Measurements from ENCODE around the gene HOXB5. TPM values are rescaled to one million over a fixed set of nuclear protein-coding genes. Genes with fewer than 3 reads are reported as not detected.

The HOXB5 gene
- total RNA-seq, 2 experiments from 2014 or later, result not detected

DNA sequence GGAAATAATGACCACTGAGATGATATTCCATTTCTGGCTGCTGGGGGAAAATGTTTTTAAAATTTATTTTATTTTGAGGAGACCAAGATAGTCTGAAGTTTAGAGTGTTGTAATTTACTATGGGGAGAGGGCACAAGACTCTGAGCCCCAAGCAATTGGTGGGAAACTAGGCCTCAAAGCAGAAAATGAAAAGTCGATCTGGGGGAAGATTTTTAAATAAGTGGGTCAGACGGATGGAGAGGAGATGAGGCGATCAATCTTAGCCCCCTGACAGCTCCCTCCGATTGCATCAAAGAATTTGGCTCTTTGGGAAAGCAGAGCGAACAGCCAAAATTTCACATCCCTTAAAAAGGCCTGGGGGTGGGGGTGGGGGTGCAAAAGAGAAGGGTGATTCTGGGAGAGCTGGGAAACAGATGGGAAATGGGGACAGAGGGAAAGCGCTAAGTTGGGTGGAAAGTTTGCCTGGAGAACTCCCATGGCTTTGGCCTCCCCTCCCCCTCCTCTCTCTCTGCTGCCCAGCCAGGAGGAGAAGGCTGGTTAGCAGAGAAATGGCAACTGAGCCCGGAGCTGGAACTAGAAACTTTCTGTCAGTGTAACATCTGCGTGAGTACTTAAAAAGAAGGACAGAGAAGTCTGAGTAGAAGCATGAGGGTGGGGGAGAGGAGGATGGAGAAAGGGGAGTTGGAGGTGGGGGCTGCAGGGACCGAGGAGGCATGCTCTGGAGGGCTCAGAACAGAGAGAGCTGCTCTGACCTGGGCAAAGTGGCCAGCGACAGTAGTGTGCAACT, 47.2 kb downstream of the HOXB5 start:
- peak overlapping the region; percentile 84 for H3K27ac Mint-ChIP-seq
- peak overlapping the region; percentile 74 for H3K4me3 Mint-ChIP-seq

DNA sequence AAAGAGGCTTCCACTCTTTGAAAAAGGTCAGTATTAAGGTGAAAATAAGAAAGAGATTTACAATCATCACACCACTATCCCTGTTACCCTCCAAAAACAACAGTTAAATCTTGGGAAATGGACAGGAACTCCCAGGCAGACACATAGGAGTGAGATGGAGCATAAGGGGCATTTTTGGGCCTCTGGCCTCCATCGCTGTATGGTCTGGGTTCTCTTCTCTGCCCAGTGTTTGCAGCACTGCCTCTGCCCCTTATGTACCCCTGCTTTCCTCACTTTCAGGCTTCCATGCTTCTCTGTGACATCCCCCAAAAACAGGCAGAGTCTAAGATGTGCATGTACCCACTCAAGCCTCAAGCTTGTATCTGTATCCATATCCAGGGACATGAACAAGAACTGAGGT, 48.0 kb downstream of the HOXB5 start:
- Mint-ChIP-seq H3K4me3 (peak overlapping the region; percentile 96), H3K36me3 (peaks cover 15% of the 10 kb centered on the region), H3K27me3 (peaks cover 14% of the 10 kb centered on the region), H3K9me3 (no peaks in the 10 kb centered on the region), H3K4me1 (peaks cover 47% of the 10 kb centered on the region), H3K27ac (peak overlapping the region; percentile 28)
- no peak for DNase-seq
- POLR2A ChIA-PET, result interaction anchor here (1.5 kb wide), 1 partner anchor 35 kb away, joined by 9 read pairs; no protein-coding TSS in a partner anchor
- no peak for ATAC-seq (ENCODE audit: low read depth)

More for the DNA sequence above, 47.2 kb downstream of the HOXB5 start:
- peaks cover 12% of the 10 kb centered on the region for H3K36me3 Mint-ChIP-seq
- DNase-seq, result no peak
- H3K4me1 Mint-ChIP-seq, result peaks cover 42% of the 10 kb centered on the region
- H3K9me3 Mint-ChIP-seq, result no peaks in the 10 kb centered on the region
- POLR2A ChIA-PET, result interaction anchor here (0.6 to 2.3 kb wide), 8 partner anchors 13 to 111 kb away, joined by 3 to 13 read pairs (median 4); partner anchors contain the start of gene HOXB4
- ATAC-seq (ENCODE audit: low read depth), result no peak
- peaks cover 11% of the 10 kb centered on the region for H3K27me3 Mint-ChIP-seq

DNA sequence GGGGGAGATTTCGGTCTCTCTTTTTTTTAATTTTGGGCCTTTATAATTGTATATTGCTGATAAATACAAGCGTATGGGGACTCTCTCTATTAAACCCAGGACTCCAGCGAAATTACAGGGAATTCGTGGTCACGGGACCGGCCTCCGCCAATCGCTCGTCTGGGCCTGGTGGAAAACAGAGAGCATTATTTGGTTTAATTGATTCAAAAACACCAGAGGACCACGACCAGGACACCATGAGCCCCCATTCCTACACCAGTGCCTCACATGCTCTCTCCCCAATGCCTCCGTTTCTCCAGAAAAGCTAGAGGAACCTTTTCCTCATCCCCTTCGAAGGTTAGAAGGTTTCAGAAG, 48.6 kb downstream of the HOXB5 start, which contains the start of gene HOXB2:
HOXB2 (minus strand) TSS at position 88 of the 354 bp plus-strand sequence. CDS start 198 bp downstream, outside the sequence.
- H3K27me3 Mint-ChIP-seq, result peaks cover 14% of the 10 kb centered on the region
- POLR2A ChIA-PET, result no interaction called here
- peaks cover 49% of the 10 kb centered on the region for H3K4me1 Mint-ChIP-seq
- DNase-seq, result no peak
- no peaks in the 10 kb centered on the region for H3K9me3 Mint-ChIP-seq
- ATAC-seq (ENCODE audit: low read depth), result no peak
- H3K27ac Mint-ChIP-seq, result peak within 1 kb of the TSS; percentile 97
- peak within 1 kb of the TSS; percentile 96 for H3K4me3 Mint-ChIP-seq
- peaks cover 12% of the 10 kb centered on the region for H3K36me3 Mint-ChIP-seq

DNA sequence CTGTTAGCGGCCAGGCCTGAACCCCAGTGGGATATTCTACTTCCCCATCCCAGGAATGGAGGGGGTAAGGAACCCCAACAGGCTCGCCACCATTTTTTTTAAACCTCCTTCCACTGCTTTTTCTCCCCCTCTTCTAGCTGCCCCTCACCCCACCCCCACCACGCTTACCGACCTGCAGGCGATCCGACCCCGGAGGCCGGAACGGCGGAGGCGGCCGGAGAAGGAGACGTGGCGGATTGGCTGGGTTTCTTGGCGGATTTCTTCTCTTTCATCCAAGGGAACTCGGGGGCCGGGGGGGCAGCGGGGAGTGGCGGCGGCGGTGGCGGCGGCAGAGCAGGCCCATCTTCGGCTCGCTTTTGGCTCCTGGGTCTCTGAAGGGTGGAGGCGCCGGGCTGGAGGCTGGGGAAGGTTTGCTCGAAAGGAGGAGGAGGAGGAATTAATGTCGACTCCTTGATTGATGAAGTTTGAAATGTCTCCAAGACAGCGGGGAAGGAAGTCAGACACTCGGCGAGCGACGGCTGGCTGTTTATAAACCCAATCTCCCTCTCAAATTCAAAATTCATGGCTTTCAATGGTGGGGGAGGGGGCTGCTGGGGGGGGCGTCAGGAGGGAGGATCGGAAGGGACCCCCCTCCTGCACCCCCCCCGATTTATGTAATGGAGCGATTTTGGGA, 49.1 kb downstream of the HOXB5 start:
- DNase-seq (peak; percentile 63), ATAC-seq (ENCODE audit: low read depth) (no peak)
- H3K4me3 Mint-ChIP-seq, result peak overlapping the region; percentile 96
- peaks cover 10% of the 10 kb centered on the region for H3K36me3 Mint-ChIP-seq
- peaks cover 17% of the 10 kb centered on the region for H3K27me3 Mint-ChIP-seq
- no peaks in the 10 kb centered on the region for H3K9me3 Mint-ChIP-seq
- POLR2A ChIA-PET, result interaction anchor here (1.2 kb wide), 3 partner anchors 29 to 39 kb away, joined by 3 to 5 read pairs (median 3); no protein-coding TSS in a partner anchor
- peaks cover 51% of the 10 kb centered on the region for H3K4me1 Mint-ChIP-seq
- peak overlapping the region; percentile 97 for H3K27ac Mint-ChIP-seq

DNA sequence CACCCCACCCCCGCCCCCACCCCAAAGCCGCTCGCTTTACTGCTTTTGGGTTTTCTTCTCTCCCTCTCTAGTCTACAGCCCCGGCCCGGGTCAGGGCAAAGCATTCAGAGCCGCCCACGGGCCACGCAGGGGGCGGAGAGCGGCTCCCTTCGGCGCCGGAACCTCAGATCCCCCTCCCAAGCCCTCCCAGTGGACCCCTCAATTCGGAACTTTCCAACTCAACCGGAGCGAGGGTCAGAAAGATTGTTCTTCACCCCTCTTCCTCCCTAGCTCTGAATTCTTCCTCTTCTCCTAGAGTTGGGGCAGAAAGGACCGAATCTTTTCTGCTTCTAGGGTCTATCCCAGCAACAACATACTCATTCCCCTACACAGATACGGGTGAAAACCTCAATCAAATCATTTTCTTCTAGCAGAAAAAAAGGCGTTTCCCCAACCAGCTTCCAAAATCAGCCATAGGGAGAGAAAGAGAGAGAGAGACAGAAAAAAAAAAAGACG, 49.7 kb downstream of the HOXB5 start:
- peak; percentile 30 for ATAC-seq (ENCODE audit: low read depth)
- H3K4me1 Mint-ChIP-seq, result peaks cover 50% of the 10 kb centered on the region
- H3K9me3 Mint-ChIP-seq, result no peaks in the 10 kb centered on the region
- H3K27me3 Mint-ChIP-seq, result peaks cover 18% of the 10 kb centered on the region
- peak overlapping the region; percentile 96 for H3K4me3 Mint-ChIP-seq
- H3K36me3 Mint-ChIP-seq, result peaks cover 8% of the 10 kb centered on the region
- POLR2A ChIA-PET, result interaction anchor here (1.2 to 1.5 kb wide), 4 partner anchors 28 to 38 kb away, joined by 3 to 7 read pairs (median 4); no protein-coding TSS in a partner anchor
- peak overlapping the region; percentile 97 for H3K27ac Mint-ChIP-seq
- peak; percentile 66 for DNase-seq

DNA sequence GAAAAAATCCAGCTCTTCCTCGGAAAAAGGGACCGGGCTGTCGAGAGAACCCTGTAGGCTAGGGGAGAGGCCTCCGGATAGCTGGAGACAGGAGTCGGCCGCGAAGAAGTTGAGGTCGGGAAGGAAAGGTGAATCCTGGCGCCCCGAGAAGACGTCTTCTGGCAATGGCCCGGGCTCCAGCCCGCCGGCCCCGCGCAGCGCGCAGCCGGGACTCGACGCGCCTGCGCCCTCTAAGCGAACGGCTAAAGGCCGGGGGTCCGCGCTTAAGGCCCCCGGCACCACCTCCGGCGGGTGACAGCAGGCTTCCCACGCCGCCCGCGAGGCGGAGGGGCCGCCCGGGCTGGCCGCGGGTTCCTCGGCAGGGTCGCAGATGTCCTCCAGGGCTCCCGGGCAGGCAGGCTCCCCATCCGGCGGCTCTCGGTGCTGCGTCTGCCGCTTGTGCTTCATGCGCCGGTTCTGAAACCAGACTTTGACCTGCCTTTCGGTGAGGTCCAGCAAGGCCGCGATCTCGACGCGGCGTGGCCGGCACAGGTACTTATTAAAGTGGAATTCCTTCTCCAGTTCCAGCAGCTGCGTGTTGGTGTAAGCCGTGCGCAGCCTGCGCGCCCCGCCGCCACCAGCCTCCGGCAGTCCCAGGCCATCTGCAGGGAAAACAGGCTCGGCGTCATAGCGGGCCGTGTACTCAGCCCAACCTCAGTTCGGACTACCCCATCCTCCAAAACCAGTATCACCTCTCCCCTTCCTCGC, 50.3 kb downstream of the HOXB5 start:
- ATAC-seq (ENCODE audit: low read depth) (peak; percentile 62), DNase-seq (peak; percentile 80)
- Mint-ChIP-seq H3K36me3 (peaks cover 8% of the 10 kb centered on the region), H3K9me3 (no peaks in the 10 kb centered on the region), H3K27me3 (peaks cover 18% of the 10 kb centered on the region), H3K27ac (peak overlapping the region; percentile 97), H3K4me1 (peaks cover 46% of the 10 kb centered on the region), H3K4me3 (peak overlapping the region; percentile 96)
- POLR2A ChIA-PET, result interaction anchor here (0.5 to 1.5 kb wide), 5 partner anchors 28 to 1187 kb away, joined by 3 to 7 read pairs (median 3); no protein-coding TSS in a partner anchor

DNA sequence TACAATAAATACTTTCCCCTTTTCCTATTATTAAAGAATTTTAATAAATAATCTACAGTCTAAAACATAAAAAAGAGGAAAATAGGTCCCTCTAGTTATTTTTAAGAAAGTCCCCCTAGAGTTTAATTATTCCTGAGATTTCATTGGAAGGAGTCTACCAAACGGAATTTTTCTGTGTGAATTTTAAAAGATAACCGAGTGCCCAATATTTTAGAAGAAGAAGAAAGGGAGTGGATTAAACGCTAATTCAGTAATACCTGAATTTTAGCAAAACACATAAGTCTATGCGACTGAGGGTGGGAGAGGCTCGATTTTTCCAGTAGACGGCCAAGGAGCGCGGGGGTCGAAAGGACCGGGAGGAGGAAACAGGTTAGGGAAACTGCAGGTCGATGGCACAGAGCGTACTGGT, 50.9 kb downstream of the HOXB5 start:
- Mint-ChIP-seq H3K27me3 (peaks cover 18% of the 10 kb centered on the region), H3K4me3 (peak overlapping the region; percentile 96), H3K27ac (peak overlapping the region; percentile 96), H3K36me3 (peaks cover 8% of the 10 kb centered on the region), H3K4me1 (peaks cover 41% of the 10 kb centered on the region), H3K9me3 (no peaks in the 10 kb centered on the region)
- ATAC-seq (ENCODE audit: low read depth) (no peak), DNase-seq (no peak)
- POLR2A ChIA-PET, result interaction anchor here (0.5 to 1.5 kb wide), 3 partner anchors 31 to 1186 kb away, joined by 3 to 7 read pairs (median 4); partner anchors contain the start of gene HOXB5

DNA sequence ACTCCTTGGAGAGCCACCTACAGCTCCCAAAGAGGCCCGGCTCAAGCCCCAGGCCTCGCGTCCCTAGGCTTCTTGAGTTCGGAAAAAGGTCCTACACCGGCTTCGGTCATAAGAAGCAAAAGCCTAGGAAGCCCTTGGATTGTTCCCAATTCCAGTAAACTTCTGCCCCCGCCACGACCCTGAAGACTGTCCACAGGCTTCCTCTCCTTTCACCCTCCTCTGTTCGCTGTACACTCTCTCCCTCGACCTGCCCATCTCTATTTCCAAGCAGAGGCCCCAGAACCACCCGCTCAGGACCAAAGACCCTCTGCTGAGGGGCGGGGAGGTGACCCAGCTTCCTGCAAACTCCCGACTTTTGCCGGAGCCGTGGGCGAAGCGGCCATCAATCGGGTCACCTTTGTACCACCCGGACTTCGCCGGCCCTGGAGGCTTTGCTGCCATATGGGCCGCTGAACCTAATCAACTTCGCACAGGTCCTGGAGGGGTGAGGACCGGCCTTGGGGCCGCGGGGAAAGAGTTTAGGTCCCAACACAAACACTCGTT, 51.4 kb downstream of the HOXB5 start:
- H3K27ac Mint-ChIP-seq, result peak overlapping the region; percentile 92
- no peak for ATAC-seq (ENCODE audit: low read depth)
- POLR2A ChIA-PET, result interaction anchor here (0.5 to 2.9 kb wide), 8 partner anchors 27 to 1186 kb away, joined by 3 to 21 read pairs (median 3); partner anchors contain the start of gene HOXB5
- H3K36me3 Mint-ChIP-seq, result peaks cover 8% of the 10 kb centered on the region
- peaks cover 23% of the 10 kb centered on the region for H3K27me3 Mint-ChIP-seq
- H3K9me3 Mint-ChIP-seq, result no peaks in the 10 kb centered on the region
- DNase-seq, result peak; percentile 52
- H3K4me3 Mint-ChIP-seq, result peak overlapping the region; percentile 96
- H3K4me1 Mint-ChIP-seq, result peaks cover 38% of the 10 kb centered on the region

DNA sequence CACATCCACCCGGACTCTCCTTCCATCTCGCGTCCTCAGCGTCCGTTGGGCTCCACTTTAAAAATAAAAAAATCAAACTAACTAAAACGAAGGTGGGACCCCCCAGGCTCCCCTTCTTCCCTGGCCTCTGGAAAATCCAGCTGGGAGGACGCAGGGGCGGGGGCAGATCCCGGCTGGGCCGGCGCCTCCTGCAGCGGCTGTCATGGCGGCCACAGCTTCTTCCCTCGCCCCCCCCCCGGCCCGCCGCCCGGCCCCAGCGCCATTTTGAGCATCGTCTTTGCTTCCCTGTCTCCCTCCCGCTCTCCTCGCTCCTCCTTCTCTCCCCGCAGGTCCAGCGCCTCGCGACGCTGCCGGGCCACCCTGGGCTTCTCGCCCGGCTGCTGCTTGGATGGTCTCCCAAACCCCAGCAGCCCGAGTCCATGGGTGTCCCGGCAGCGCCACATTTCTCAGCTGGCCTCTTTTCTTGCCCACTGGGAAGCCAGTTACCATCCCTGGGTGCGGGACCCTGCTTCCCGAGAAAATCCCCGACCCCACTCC, 51.9 kb downstream of the HOXB5 start:
- DNase-seq (peak; percentile 70), ATAC-seq (ENCODE audit: low read depth) (no peak)
- Mint-ChIP-seq H3K4me1 (peaks cover 34% of the 10 kb centered on the region), H3K27ac (peak overlapping the region; percentile 92), H3K9me3 (no peaks in the 10 kb centered on the region), H3K36me3 (peaks cover 8% of the 10 kb centered on the region), H3K4me3 (peak overlapping the region; percentile 96), H3K27me3 (peaks cover 25% of the 10 kb centered on the region)
- POLR2A ChIA-PET, result interaction anchor here (0.6 to 2.9 kb wide), 8 partner anchors 27 to 190 kb away, joined by 3 to 21 read pairs (median 4); partner anchors contain the start of gene HOXB5

Small RNAs within 50 kb of the gene (microRNA-seq; reads per million reads assigned to microRNA genes)
- gene MIR196A1, result 2.8 reads per million

Other genes with a start within 250 kb of the HOXB5 start
- 10 to 100 TPM; 96.0 to 98.8 TPM for gene SKAP1, start 163.6 kb downstream of the HOXB5 start, total RNA-seq
- gene HOXB1, start 62.8 kb downstream of the HOXB5 start, total RNA-seq, result not detected
- gene HOXB2, start 48.7 kb downstream of the HOXB5 start, total RNA-seq, result 10 to 100 TPM; 19.5 to 20.0 TPM
- gene HOXB4, start 15.4 kb downstream of the HOXB5 start, total RNA-seq, result 1 to 10 TPM; 5.3 to 6.4 TPM
- 10 to 100 TPM; 10.5 to 13.6 TPM for gene HOXB3, start 3.5 kb downstream of the HOXB5 start, total RNA-seq
- gene HOXB6, start 11.2 kb upstream of the HOXB5 start, total RNA-seq, result not detected
- gene HOXB7, start 17.2 kb upstream of the HOXB5 start, total RNA-seq, result 1 to 10 TPM in 1 of 2 experiments, under 1 TPM in 1; 0.80 to 1.0 TPM
- gene HOXB8, start 21.5 kb upstream of the HOXB5 start, total RNA-seq, result not detected
- gene HOXB9, start 32.6 kb upstream of the HOXB5 start, total RNA-seq, result under 1 TPM; 0.11 to 0.23 TPM
- gene PRAC1, start 128.7 kb upstream of the HOXB5 start, total RNA-seq, result not detected
- not detected for gene PRAC2, start 129.4 kb upstream of the HOXB5 start, total RNA-seq
- gene HOXB13, start 135.0 kb upstream of the HOXB5 start, total RNA-seq, result not detected
- not detected for gene TTLL6, start 223.4 kb upstream of the HOXB5 start, total RNA-seq
- gene CALCOCO2, start 237.3 kb upstream of the HOXB5 start, total RNA-seq, result 100 to 1,000 TPM; 179 to 199 TPM